ENCODE data around the gene INHA.
A peak's percentile ranks its signal among the peaks of the same experiment; 100 is the strongest.

INHA gene

GRCh38 chr2:219540784-219541504 is 31.2 kb upstream of the INHA start:
- Histone ChIP-seq H3K9me3 (ENCODE audit: control insufficient read depth, low read length) (no peaks in the 10 kb centered on the region), H3K36me3 (ENCODE audit: control insufficient read depth, insufficient read depth, low read length) (no peaks in the 10 kb centered on the region), H3K4me1 (ENCODE audit: control insufficient read depth, insufficient read depth, low read length) (peaks cover 25% of the 10 kb centered on the region), H3K27me3 (ENCODE audit: control insufficient read depth, insufficient read depth, low read length, poor library complexity, severe bottlenecking) (peaks cover 34% of the 10 kb centered on the region), H3K4me3 (ENCODE audit: insufficient read depth, low read depth, low read length) (no peak overlapping the region), H3K27ac (ENCODE audit: insufficient read depth, low read depth, low read length, poor library complexity, severe bottlenecking) (no peak overlapping the region)
- WGBS, 2 experiments = 93 to 95% methylated on average over 12 of the region's 12 CpGs

- WGBS, 2 experiments = 4 to 5% methylated on average over 48 of the region's 48 CpGs
- Histone ChIP-seq H3K27me3 (ENCODE audit: control insufficient read depth, insufficient read depth, low read length, poor library complexity, severe bottlenecking) (peaks cover 34% of the 10 kb centered on the region), H3K27ac (ENCODE audit: insufficient read depth, low read depth, low read length, poor library complexity, severe bottlenecking) (no peak overlapping the region)
Measured at GRCh38 chr2:219541611-219542180, 30.4 kb upstream of the INHA start.

GRCh38 chr2:219542931-219543595 is 29.0 kb upstream of the INHA start:
- Histone ChIP-seq H3K27ac (ENCODE audit: insufficient read depth, low read depth, low read length, poor library complexity, severe bottlenecking) (peak overlapping the region; percentile 36), H3K27me3 (ENCODE audit: control insufficient read depth, insufficient read depth, low read length, poor library complexity, severe bottlenecking) (peaks cover 34% of the 10 kb centered on the region), H3K4me3 (ENCODE audit: insufficient read depth, low read depth, low read length) (peak overlapping the region; percentile 80), H3K9me3 (ENCODE audit: control insufficient read depth, low read length) (no peaks in the 10 kb centered on the region), H3K4me1 (ENCODE audit: control insufficient read depth, insufficient read depth, low read length) (peaks cover 23% of the 10 kb centered on the region), H3K36me3 (ENCODE audit: control insufficient read depth, insufficient read depth, low read length) (no peaks in the 10 kb centered on the region)
- WGBS, 2 experiments = 1% methylated on average over 66 of the region's 66 CpGs

More at GRCh38 chr2:219541611-219542180, 30.4 kb upstream of the INHA start:
- no peaks in the 10 kb centered on the region for H3K9me3 ChIP-seq (ENCODE audit: control insufficient read depth, low read length)
- H3K36me3 ChIP-seq (ENCODE audit: control insufficient read depth, insufficient read depth, low read length) = no peaks in the 10 kb centered on the region
- H3K4me3 ChIP-seq (ENCODE audit: insufficient read depth, low read depth, low read length) = peak overlapping the region; percentile 43
- H3K4me1 ChIP-seq (ENCODE audit: control insufficient read depth, insufficient read depth, low read length) = peaks cover 25% of the 10 kb centered on the region

GRCh38 chr2:219543596-219544358 is 28.3 kb upstream of the INHA start, which contains the start of the genes CHPF and TMEM198:
TSS of gene CHPF (minus strand) at chr2:219543809. CDS start at chr2:219543538, 271 bp downstream.
TSS of gene TMEM198 (plus strand) at chr2:219544028. CDS start at chr2:219544728, 700 bp downstream.
- Histone ChIP-seq H3K27me3 (ENCODE audit: control insufficient read depth, insufficient read depth, low read length, poor library complexity, severe bottlenecking) (peaks cover 34% of the 10 kb centered on the region), H3K4me3 (ENCODE audit: insufficient read depth, low read depth, low read length) (peak within 1 kb of the TSS; percentile 80), H3K36me3 (ENCODE audit: control insufficient read depth, insufficient read depth, low read length) (no peaks in the 10 kb centered on the region), H3K9me3 (ENCODE audit: control insufficient read depth, low read length) (no peaks in the 10 kb centered on the region), H3K27ac (ENCODE audit: insufficient read depth, low read depth, low read length, poor library complexity, severe bottlenecking) (peak within 1 kb of the TSS; percentile 36), H3K4me1 (ENCODE audit: control insufficient read depth, insufficient read depth, low read length) (peaks cover 16% of the 10 kb centered on the region)
- 0 to 1% methylated on average over 75 of the region's 75 CpGs for WGBS, 2 experiments

- Histone ChIP-seq H3K27ac (ENCODE audit: insufficient read depth, low read depth, low read length, poor library complexity, severe bottlenecking) (no peak overlapping the region), H3K4me3 (ENCODE audit: insufficient read depth, low read depth, low read length) (peak overlapping the region; percentile 80), H3K36me3 (ENCODE audit: control insufficient read depth, insufficient read depth, low read length) (no peaks in the 10 kb centered on the region), H3K27me3 (ENCODE audit: control insufficient read depth, insufficient read depth, low read length, poor library complexity, severe bottlenecking) (peaks cover 34% of the 10 kb centered on the region), H3K4me1 (ENCODE audit: control insufficient read depth, insufficient read depth, low read length) (peaks cover 12% of the 10 kb centered on the region), H3K9me3 (ENCODE audit: control insufficient read depth, low read length) (no peaks in the 10 kb centered on the region)
- 63 to 64% methylated on average over 9 of the region's 9 CpGs for WGBS, 2 experiments
Measured at GRCh38 chr2:219544567-219544966, 27.5 kb upstream of the INHA start.

- no peaks in the 10 kb centered on the region for H3K36me3 ChIP-seq (ENCODE audit: control insufficient read depth, insufficient read depth, low read length)
- H3K9me3 ChIP-seq (ENCODE audit: control insufficient read depth, low read length) = no peaks in the 10 kb centered on the region
- no peak overlapping the region for H3K4me3 ChIP-seq (ENCODE audit: insufficient read depth, low read depth, low read length)
- no peak overlapping the region for H3K27ac ChIP-seq (ENCODE audit: insufficient read depth, low read depth, low read length, poor library complexity, severe bottlenecking)
- peaks cover 12% of the 10 kb centered on the region for H3K4me1 ChIP-seq (ENCODE audit: control insufficient read depth, insufficient read depth, low read length)
- 90 to 92% methylated on average over 3 of the region's 3 CpGs for WGBS, 2 experiments
- H3K27me3 ChIP-seq (ENCODE audit: control insufficient read depth, insufficient read depth, low read length, poor library complexity, severe bottlenecking) = peaks cover 37% of the 10 kb centered on the region
Measured at GRCh38 chr2:219545295-219545942, 26.7 kb upstream of the INHA start.

GRCh38 chr2:219545943-219546352 is 26.2 kb upstream of the INHA start:
- Histone ChIP-seq H3K4me1 (ENCODE audit: control insufficient read depth, insufficient read depth, low read length) (peaks cover 14% of the 10 kb centered on the region), H3K9me3 (ENCODE audit: control insufficient read depth, low read length) (no peaks in the 10 kb centered on the region), H3K4me3 (ENCODE audit: insufficient read depth, low read depth, low read length) (no peak overlapping the region), H3K36me3 (ENCODE audit: control insufficient read depth, insufficient read depth, low read length) (no peaks in the 10 kb centered on the region), H3K27me3 (ENCODE audit: control insufficient read depth, insufficient read depth, low read length, poor library complexity, severe bottlenecking) (peaks cover 43% of the 10 kb centered on the region), H3K27ac (ENCODE audit: insufficient read depth, low read depth, low read length, poor library complexity, severe bottlenecking) (no peak overlapping the region)
- WGBS, 2 experiments = 74 to 75% methylated on average over 4 of the region's 4 CpGs

GRCh38 chr2:219547621-219548020 is 24.5 kb upstream of the INHA start:
- Histone ChIP-seq H3K9me3 (ENCODE audit: control insufficient read depth, low read length) (no peaks in the 10 kb centered on the region), H3K27ac (ENCODE audit: insufficient read depth, low read depth, low read length, poor library complexity, severe bottlenecking) (no peak overlapping the region), H3K27me3 (ENCODE audit: control insufficient read depth, insufficient read depth, low read length, poor library complexity, severe bottlenecking) (peaks cover 48% of the 10 kb centered on the region), H3K36me3 (ENCODE audit: control insufficient read depth, insufficient read depth, low read length) (no peaks in the 10 kb centered on the region), H3K4me1 (ENCODE audit: control insufficient read depth, insufficient read depth, low read length) (peaks cover 23% of the 10 kb centered on the region), H3K4me3 (ENCODE audit: insufficient read depth, low read depth, low read length) (no peak overlapping the region)
- WGBS, 2 experiments = 94 to 95% methylated on average over 26 of the region's 26 CpGs

GRCh38 chr2:219548990-219549389 is 23.1 kb upstream of the INHA start:
- no peaks in the 10 kb centered on the region for H3K36me3 ChIP-seq (ENCODE audit: control insufficient read depth, insufficient read depth, low read length)
- peaks cover 53% of the 10 kb centered on the region for H3K27me3 ChIP-seq (ENCODE audit: control insufficient read depth, insufficient read depth, low read length, poor library complexity, severe bottlenecking)
- H3K4me1 ChIP-seq (ENCODE audit: control insufficient read depth, insufficient read depth, low read length) = peaks cover 20% of the 10 kb centered on the region
- no peaks in the 10 kb centered on the region for H3K9me3 ChIP-seq (ENCODE audit: control insufficient read depth, low read length)
- 94% methylated on average over 18 of the region's 18 CpGs for WGBS, 2 experiments
- no peak overlapping the region for H3K27ac ChIP-seq (ENCODE audit: insufficient read depth, low read depth, low read length, poor library complexity, severe bottlenecking)
- H3K4me3 ChIP-seq (ENCODE audit: insufficient read depth, low read depth, low read length) = no peak overlapping the region
